ENCODE data around the gene OR2T35. TPM values are rescaled to one million over a fixed set of nuclear protein-coding genes. Genes with fewer than 3 reads are reported as not detected.

Gene OR2T35
- total and polyA plus RNA-seq, 2 experiments from 2014 or later: not detected

GRCh38 chr1:248589334-248589733 lies 55.7 kb downstream of the OR2T35 start (continued):
- TF ChIP-seq, protein P1, sequence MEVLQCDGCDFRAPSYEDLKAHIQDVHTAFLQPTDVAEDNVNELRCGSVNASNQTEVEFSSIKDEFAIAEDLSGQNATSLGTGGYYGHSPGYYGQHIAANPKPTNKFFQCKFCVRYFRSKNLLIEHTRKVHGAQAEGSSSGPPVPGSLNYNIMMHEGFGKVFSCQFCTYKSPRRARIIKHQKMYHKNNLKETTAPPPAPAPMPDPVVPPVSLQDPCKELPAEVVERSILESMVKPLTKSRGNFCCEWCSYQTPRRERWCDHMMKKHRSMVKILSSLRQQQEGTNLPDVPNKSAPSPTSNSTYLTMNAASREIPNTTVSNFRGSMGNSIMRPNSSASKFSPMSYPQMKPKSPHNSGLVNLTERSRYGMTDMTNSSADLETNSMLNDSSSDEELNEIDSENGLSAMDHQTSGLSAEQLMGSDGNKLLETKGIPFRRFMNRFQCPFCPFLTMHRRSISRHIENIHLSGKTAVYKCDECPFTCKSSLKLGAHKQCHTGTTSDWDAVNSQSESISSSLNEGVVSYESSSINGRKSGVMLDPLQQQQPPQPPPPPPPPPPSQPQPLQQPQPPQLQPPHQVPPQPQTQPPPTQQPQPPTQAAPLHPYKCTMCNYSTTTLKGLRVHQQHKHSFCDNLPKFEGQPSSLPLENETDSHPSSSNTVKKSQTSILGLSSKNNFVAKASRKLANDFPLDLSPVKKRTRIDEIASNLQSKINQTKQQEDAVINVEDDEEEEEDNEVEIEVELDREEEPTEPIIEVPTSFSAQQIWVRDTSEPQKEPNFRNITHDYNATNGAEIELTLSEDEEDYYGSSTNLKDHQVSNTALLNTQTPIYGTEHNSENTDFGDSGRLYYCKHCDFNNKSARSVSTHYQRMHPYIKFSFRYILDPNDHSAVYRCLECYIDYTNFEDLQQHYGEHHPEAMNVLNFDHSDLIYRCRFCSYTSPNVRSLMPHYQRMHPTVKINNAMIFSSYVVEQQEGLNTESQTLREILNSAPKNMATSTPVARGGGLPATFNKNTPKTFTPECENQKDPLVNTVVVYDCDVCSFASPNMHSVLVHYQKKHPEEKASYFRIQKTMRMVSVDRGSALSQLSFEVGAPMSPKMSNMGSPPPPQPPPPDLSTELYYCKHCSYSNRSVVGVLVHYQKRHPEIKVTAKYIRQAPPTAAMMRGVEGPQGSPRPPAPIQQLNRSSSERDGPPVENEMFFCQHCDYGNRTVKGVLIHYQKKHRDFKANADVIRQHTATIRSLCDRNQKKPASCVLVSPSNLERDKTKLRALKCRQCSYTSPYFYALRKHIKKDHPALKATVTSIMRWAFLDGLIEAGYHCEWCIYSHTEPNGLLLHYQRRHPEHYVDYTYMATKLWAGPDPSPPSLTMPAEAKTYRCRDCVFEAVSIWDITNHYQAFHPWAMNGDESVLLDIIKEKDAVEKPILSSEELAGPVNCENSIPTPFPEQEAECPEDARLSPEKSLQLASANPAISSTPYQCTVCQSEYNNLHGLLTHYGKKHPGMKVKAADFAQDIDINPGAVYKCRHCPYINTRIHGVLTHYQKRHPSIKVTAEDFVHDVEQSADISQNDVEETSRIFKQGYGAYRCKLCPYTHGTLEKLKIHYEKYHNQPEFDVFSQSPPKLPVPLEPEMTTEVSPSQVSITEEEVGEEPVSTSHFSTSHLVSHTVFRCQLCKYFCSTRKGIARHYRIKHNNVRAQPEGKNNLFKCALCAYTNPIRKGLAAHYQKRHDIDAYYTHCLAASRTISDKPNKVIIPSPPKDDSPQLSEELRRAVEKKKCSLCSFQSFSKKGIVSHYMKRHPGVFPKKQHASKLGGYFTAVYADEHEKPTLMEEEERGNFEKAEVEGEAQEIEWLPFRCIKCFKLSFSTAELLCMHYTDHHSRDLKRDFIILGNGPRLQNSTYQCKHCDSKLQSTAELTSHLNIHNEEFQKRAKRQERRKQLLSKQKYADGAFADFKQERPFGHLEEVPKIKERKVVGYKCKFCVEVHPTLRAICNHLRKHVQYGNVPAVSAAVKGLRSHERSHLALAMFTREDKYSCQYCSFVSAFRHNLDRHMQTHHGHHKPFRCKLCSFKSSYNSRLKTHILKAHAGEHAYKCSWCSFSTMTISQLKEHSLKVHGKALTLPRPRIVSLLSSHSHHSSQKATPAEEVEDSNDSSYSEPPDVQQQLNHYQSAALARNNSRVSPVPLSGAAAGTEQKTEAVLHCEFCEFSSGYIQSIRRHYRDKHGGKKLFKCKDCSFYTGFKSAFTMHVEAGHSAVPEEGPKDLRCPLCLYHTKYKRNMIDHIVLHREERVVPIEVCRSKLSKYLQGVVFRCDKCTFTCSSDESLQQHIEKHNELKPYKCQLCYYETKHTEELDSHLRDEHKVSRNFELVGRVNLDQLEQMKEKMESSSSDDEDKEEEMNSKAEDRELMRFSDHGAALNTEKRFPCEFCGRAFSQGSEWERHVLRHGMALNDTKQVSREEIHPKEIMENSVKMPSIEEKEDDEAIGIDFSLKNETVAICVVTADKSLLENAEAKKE (CRISPR knock-in tag; IDR thresholded peaks at IDR 0.05): no peak
- TF ChIP-seq, protein P2, sequence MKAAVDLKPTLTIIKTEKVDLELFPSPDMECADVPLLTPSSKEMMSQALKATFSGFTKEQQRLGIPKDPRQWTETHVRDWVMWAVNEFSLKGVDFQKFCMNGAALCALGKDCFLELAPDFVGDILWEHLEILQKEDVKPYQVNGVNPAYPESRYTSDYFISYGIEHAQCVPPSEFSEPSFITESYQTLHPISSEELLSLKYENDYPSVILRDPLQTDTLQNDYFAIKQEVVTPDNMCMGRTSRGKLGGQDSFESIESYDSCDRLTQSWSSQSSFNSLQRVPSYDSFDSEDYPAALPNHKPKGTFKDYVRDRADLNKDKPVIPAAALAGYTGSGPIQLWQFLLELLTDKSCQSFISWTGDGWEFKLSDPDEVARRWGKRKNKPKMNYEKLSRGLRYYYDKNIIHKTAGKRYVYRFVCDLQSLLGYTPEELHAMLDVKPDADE (IDR thresholded peaks at IDR 0.05): no peak
- no peak for TF ChIP-seq STAT1 (IDR thresholded peaks at IDR 0.05; ENCODE audit: unreplicated experiment)
- TF ChIP-seq EZH2phosphoT487 (IDR thresholded peaks at IDR 0.05; ENCODE audit: unreplicated experiment): no peak

Small RNA genes lying within 50 kb of the gene (small RNA-seq; reads per million reads assigned to genes)
- not detected for gene RF00019 (ENCODE audit: low replicate concordance)

Other genes with a start within 250 kb of the OR2T35 start
- gene OR2T1, start 242.2 kb downstream of the OR2T35 start, total RNA-seq (2014; rRNA removed; shearing (Covaris generic)): not detected in 2 replicates
- not detected in 2 replicates for gene OR2T1, start 242.2 kb downstream of the OR2T35 start, polyA plus RNA-seq (2016; fragmentation: Nextera tagmentation; extraction: Ambion mirVana)
- gene OR2T2, start 199.6 kb downstream of the OR2T35 start, total RNA-seq (2014; rRNA removed; shearing (Covaris generic)): not detected in 2 replicates
- gene OR2T2, start 199.6 kb downstream of the OR2T35 start, polyA plus RNA-seq (2016; fragmentation: Nextera tagmentation; extraction: Ambion mirVana): not detected in 2 replicates
- not detected in 2 replicates for gene OR2T3, start 171.9 kb downstream of the OR2T35 start, total RNA-seq (2014; rRNA removed; shearing (Covaris generic))
- not detected in 2 replicates for gene OR2T3, start 171.9 kb downstream of the OR2T35 start, polyA plus RNA-seq (2016; fragmentation: Nextera tagmentation; extraction: Ambion mirVana)
- not detected in 2 replicates for gene OR2T5, start 156.7 kb downstream of the OR2T35 start, total RNA-seq (2014; rRNA removed; shearing (Covaris generic))
- gene OR2T5, start 156.7 kb downstream of the OR2T35 start, polyA plus RNA-seq (2016; fragmentation: Nextera tagmentation; extraction: Ambion mirVana): not detected in 2 replicates
- gene OR2G6, start 137.2 kb downstream of the OR2T35 start, total RNA-seq (2014; rRNA removed; shearing (Covaris generic)): not detected in 2 replicates
- not detected in 2 replicates for gene OR2G6, start 137.2 kb downstream of the OR2T35 start, polyA plus RNA-seq (2016; fragmentation: Nextera tagmentation; extraction: Ambion mirVana)
- not detected in 2 replicates for gene OR2T29, start 82.5 kb downstream of the OR2T35 start, total RNA-seq (2014; rRNA removed; shearing (Covaris generic))
- not detected in 2 replicates for gene OR2T29, start 82.5 kb downstream of the OR2T35 start, polyA plus RNA-seq (2016; fragmentation: Nextera tagmentation; extraction: Ambion mirVana)
- not detected in 2 replicates for gene OR2T34, start 70.5 kb downstream of the OR2T35 start, total RNA-seq (2014; rRNA removed; shearing (Covaris generic))
- gene OR2T34, start 70.5 kb downstream of the OR2T35 start, polyA plus RNA-seq (2016; fragmentation: Nextera tagmentation; extraction: Ambion mirVana): not detected in 2 replicates
- not detected in 2 replicates for gene OR2T10, start 47.6 kb downstream of the OR2T35 start, total RNA-seq (2014; rRNA removed; shearing (Covaris generic))
- not detected in 2 replicates for gene OR2T10, start 47.6 kb downstream of the OR2T35 start, polyA plus RNA-seq (2016; fragmentation: Nextera tagmentation; extraction: Ambion mirVana)
- gene OR2T11, start 10.2 kb downstream of the OR2T35 start, total RNA-seq (2014; rRNA removed; shearing (Covaris generic)): not detected in 2 replicates
- gene OR2T11, start 10.2 kb downstream of the OR2T35 start, polyA plus RNA-seq (2016; fragmentation: Nextera tagmentation; extraction: Ambion mirVana): not detected in 2 replicates
- not detected in 2 replicates for gene OR2T27, start 10.2 kb upstream of the OR2T35 start, total RNA-seq (2014; rRNA removed; shearing (Covaris generic))
- not detected in 2 replicates for gene OR2T27, start 10.2 kb upstream of the OR2T35 start, polyA plus RNA-seq (2016; fragmentation: Nextera tagmentation; extraction: Ambion mirVana)
- not detected in 2 replicates for gene OR14I1, start 57.5 kb upstream of the OR2T35 start, total RNA-seq (2014; rRNA removed; shearing (Covaris generic))
- not detected in 2 replicates for gene OR14I1, start 57.5 kb upstream of the OR2T35 start, polyA plus RNA-seq (2016; fragmentation: Nextera tagmentation; extraction: Ambion mirVana)
- not detected in 2 replicates for gene LYPD8, start 110.5 kb upstream of the OR2T35 start, total RNA-seq (2014; rRNA removed; shearing (Covaris generic))
- gene LYPD8, start 110.5 kb upstream of the OR2T35 start, polyA plus RNA-seq (2016; fragmentation: Nextera tagmentation; extraction: Ambion mirVana): not detected in 2 replicates
- gene SH3BP5L, start 180.6 kb upstream of the OR2T35 start, total RNA-seq (2014; rRNA removed; shearing (Covaris generic)): 16.8 and 26.1 TPM in 2 replicates
- 2.8 and 3.9 TPM in 2 replicates for gene SH3BP5L, start 180.6 kb upstream of the OR2T35 start, polyA plus RNA-seq (2016; fragmentation: Nextera tagmentation; extraction: Ambion mirVana)
- 26.3 and 39.7 TPM in 2 replicates for gene ZNF672, start 192.9 kb upstream of the OR2T35 start, total RNA-seq (2014; rRNA removed; shearing (Covaris generic))
- gene ZNF672, start 192.9 kb upstream of the OR2T35 start, polyA plus RNA-seq (2016; fragmentation: Nextera tagmentation; extraction: Ambion mirVana): 9.0 and 10.3 TPM in 2 replicates
- gene ZNF692, start 213.8 kb upstream of the OR2T35 start, total RNA-seq (2014; rRNA removed; shearing (Covaris generic)): 34.4 and 57.1 TPM in 2 replicates
- 38.3 and 41.2 TPM in 2 replicates for gene ZNF692, start 213.8 kb upstream of the OR2T35 start, polyA plus RNA-seq (2016; fragmentation: Nextera tagmentation; extraction: Ambion mirVana)

All from GM23338 (cell line).